ENCODE measurements around the gene MRPS18B. TPM values are rescaled to one million over a fixed set of nuclear protein-coding genes. Genes with fewer than 3 reads are reported as not detected.

Gene MRPS18B
- total RNA-seq (2022; extraction: Qiagen RNA extraction; ENCODE audit: low read depth) = 69.1 to 95.9 TPM (median 73.8 TPM) in 5 replicates

DNA sequence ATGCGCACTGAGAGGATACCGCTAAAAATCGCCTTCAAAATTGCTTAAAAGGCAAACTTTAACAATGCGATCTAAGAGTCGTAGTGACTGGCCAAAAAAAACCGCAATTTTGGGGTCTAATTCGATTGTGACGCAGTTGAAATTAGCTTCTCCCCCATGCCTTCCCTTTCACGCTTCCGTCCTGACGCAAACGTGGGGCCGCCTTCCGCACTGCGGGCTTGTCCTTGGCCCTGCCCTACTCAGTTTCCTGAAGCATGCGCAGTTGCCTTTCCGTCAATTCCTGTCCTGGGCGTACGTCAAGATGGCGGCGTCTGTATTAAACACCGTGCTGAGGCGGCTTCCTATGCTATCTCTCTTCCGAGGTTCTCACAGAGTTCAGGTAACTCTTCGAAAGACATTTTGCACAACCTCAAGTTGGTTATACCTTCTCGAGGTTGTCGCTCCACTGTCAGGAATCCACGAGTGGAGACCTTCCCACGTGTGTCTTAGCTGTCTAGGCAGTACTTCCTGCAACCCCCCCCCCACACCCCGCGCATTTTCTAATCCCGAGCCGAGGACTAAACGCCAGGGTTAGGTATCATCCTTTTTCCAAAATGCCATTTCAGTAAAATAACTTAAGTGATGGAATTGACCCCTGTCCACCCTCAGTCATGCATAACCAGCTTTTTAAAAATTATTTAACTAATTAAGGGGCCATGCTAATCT lies at the start of gene MRPS18B:
TSS of gene MRPS18B (plus strand) at position 276 of the 705 bp plus-strand sequence. CDS start at position 302, 26 bp downstream.

DNA sequence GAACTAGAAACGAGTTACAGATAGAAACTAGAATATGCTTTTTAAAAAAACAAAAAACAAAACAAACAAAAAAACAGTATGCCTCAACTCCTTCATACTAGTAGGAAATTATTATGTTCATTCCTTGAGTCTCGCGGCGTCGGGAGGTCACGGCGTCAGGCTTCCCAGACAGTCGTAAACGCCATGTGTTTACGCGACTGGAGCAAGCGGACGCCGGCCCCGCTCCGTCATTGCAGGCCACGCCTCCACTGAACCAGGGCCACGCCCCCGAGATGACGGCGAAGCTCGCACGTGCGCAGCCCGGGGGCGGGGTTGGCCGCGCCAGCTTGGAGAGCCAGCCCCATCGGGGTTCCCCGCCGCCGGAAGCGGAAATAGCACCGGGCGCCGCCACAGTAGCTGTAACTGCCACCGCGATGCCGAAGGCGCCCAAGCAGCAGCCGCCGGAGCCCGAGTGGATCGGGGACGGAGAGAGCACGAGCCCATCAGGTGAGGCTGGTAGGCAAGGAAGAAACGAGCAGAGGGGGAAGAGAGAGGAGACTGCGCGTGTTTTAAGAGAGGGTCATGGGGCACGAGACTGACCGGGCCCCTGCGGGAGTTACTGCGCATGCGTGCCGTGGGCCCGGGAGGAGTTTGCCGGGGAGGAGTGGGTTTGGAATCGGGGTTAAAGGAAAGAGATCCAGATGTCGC lies 46.4 kb upstream of the MRPS18B start, which contains the start of gene ABCF1:
TSS of gene ABCF1 (plus strand) at position 368 of the 687 bp plus-strand sequence. CDS start at position 414, 46 bp downstream.

DNA sequence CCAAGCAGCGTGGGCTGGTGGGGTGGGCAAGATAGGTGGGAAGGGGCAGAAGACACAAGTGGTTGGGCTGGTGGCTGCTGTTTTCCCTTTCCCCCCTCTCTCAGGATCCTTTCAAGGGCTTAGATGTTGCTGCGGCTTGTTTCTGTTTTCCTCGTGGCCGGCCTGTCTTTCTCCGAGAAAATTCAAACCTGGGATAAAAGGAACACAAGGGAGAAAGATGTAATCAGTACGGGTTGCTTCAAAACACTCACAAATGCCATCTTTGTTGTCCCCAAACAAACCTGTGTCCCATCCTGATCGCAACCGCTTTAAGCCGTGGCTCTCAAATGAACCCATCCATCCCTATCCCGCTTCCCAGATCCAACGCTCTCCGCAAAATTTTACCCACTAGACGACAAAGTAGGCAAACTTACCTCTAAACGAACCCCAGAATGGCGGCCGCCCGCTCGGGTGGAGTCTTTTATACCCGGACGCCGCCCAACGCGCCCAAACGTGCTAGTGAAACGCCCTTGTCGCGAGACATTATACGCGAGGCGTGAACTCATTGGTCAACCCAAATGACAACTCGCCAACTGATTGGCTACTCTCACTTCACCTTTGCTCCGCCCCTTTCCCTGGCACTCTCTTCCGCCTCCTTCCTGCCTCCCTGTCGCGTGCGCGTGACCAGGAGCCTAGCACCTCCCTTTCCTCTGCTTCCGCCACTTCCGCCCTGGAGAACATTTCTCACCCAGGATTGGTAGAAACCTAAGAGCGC lies 652 bp upstream of the MRPS18B start, which contains the start of gene PPP1R10:
TSS of gene PPP1R10 (minus strand) at position 433 of the 754 bp plus-strand sequence. CDS start 7,299 bp downstream, outside the sequence.

DNA sequence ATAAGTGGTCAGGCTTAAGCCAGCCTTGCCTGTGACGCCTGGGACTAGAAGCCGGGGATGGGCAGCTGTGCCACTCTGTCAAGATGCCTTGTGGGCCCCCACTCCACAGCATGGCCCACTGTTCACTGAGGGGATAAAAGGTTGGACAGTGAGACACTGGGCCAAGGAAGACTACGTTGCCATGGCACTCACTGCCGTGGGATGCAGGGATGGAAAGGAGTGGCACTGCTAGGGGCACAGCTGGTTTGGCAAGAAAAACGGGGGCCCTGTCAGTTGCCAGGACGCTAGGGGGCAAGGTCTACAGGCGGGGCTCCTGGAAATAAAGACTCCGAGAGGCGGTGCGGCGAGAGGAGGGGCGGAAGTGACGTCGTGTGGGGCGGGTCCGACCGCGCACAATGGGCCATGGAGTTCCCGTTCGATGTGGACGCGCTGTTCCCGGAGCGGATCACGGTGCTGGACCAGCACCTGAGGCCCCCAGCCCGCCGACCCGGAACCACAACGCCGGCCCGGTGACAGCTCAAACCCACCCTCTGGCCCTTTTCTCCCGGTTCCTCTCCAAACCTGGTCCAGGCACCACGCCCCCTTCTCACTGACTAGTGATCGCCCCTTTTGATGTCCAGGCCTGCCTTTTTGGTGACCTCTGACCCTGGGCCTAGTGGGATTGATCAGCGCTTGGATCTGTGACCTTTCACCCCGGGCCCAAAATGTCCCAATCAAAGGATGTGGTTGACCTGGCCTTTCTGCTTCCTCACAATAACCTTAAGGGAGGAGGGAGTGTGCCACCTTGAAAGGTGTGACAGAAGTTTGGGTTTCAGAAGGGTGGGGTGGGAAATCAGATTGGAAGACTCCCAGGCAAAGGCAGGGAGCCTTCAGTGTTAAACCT lies 9.1 kb downstream of the MRPS18B start, which contains the start of gene ATAT1:
TSS of gene ATAT1 (plus strand) at position 391 of the 883 bp plus-strand sequence.

DNA sequence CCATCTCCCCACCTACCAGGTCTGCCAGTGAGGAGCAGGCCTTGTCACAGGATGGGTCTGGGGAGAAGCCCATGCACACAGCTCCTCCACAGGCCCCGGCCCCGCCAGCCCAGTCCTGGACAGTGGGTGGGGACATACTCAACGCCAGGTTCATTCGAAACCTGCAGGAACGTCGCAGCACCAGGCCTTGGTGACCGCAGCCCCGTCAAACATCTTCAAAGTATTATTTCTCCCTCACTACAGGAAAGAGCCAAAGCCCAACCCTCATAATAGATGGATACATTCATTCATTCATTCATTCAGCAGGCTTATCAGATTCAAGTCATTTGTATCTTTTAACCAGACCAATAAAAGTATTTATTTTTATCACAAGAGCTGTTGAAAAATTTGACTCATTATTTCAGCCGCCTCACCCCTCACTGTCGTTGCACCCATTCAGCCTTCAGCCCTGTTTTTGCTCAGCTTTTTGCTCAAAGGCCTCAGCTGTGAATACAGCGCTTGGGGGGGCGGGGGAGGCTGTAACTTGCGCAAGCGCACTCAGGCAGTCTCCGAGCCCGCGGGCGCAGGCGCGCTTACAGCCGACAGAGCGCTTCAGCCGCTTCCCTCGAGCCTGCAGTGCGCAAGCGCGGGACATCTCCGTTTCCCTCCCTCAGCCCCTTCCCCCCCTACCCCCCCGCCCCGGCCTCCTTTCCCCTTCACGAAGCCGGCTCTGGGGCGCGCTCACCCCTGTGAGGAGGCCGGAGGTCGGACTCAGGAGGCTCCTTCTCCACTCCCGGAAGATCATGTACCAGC lies 29.0 kb downstream of the MRPS18B start, which contains the start of gene C6orf136:
TSS of gene C6orf136 (plus strand) at position 684 of the 792 bp plus-strand sequence. CDS start at position 783, 99 bp downstream.

DNA sequence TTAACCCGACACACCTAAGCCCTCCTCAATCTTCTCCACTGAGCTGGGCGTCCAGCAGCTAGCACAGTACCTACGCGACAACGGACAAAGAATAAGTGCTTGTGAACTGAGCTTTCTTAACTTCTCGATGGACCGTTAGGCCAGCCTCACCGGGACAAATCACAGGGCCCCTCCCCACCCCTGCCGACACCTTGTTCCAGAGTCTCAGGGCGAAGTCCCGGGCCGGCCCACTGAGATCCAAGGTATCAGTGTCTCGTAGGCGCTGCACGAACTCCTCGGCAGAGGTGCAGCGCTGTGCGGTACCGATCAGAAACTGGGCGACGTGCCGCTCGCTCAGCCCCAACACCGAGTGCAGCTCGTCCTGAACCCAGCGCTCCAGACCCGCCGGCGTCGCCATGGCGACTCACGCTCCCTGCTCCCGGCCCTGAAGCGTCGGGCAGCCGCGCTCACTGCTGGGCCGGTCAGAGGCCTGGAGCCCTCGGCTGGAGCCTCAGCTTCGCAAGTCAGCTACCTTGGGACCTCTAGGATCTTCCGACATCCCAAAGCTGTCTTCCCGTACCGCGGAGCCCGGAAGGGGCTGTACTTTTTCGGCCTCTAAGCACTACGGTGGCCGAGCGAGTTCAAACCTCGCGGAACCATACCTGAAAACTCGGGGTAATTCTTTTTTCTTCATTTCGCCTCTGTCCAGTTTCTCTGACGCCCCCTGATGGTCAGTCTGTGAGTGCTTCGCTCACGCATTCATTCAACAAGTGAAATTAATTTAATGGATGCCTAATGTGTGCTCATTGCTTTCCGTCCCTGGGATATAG lies 55.0 kb downstream of the MRPS18B start, which contains the start of gene DHX16:
TSS of gene DHX16 (minus strand) at position 562 of the 809 bp plus-strand sequence. CDS start at position 397, 165 bp downstream.

Other genes with a start within 250 kb of the MRPS18B start
- 60.5 to 68.3 TPM (median 64.0 TPM) in 5 replicates for gene HLA-E, start 128.3 kb upstream of the MRPS18B start, total RNA-seq (2022; extraction: Qiagen RNA extraction; ENCODE audit: low read depth)
- 29.4 to 36.9 TPM (median 34.2 TPM) in 5 replicates for gene GNL1, start 61.4 kb upstream of the MRPS18B start, total RNA-seq (2022; extraction: Qiagen RNA extraction; ENCODE audit: low read depth)
- gene PRR3, start 60.5 kb upstream of the MRPS18B start, total RNA-seq (2022; extraction: Qiagen RNA extraction; ENCODE audit: low read depth) = 15.0 to 17.8 TPM (median 15.5 TPM) in 5 replicates
- gene ABCF1, start 46.4 kb upstream of the MRPS18B start, total RNA-seq (2022; extraction: Qiagen RNA extraction; ENCODE audit: low read depth) = 54.6 to 59.1 TPM (median 55.0 TPM) in 5 replicates
- 26.5 to 49.4 TPM (median 34.1 TPM) in 5 replicates for gene PPP1R10, start 597 bp upstream of the MRPS18B start, total RNA-seq (2022; extraction: Qiagen RNA extraction; ENCODE audit: low read depth)
- gene ATAT1, start 9.0 kb downstream of the MRPS18B start, total RNA-seq (2022; extraction: Qiagen RNA extraction; ENCODE audit: low read depth) = 5.1 to 6.7 TPM (median 6.0 TPM) in 5 replicates
- gene C6orf136, start 29.3 kb downstream of the MRPS18B start, total RNA-seq (2022; extraction: Qiagen RNA extraction; ENCODE audit: low read depth) = 9.6 to 14.3 TPM (median 13.5 TPM) in 5 replicates
- gene DHX16, start 55.2 kb downstream of the MRPS18B start, total RNA-seq (2022; extraction: Qiagen RNA extraction; ENCODE audit: low read depth) = 24.8 to 29.7 TPM (median 29.0 TPM) in 5 replicates
- gene PPP1R18, start 68.8 kb downstream of the MRPS18B start, total RNA-seq (2022; extraction: Qiagen RNA extraction; ENCODE audit: low read depth) = 45.9 to 52.5 TPM (median 47.2 TPM) in 5 replicates
- gene NRM, start 73.1 kb downstream of the MRPS18B start, total RNA-seq (2022; extraction: Qiagen RNA extraction; ENCODE audit: low read depth) = 24.4 to 30.4 TPM (median 27.2 TPM) in 5 replicates
- 14.9 to 23.1 TPM (median 18.3 TPM) in 5 replicates for gene MDC1, start 99.4 kb downstream of the MRPS18B start, total RNA-seq (2022; extraction: Qiagen RNA extraction; ENCODE audit: low read depth)
- 879 to 1,021 TPM (median 905 TPM) in 5 replicates for gene TUBB, start 102.5 kb downstream of the MRPS18B start, total RNA-seq (2022; extraction: Qiagen RNA extraction; ENCODE audit: low read depth)
- gene FLOT1, start 124.8 kb downstream of the MRPS18B start, total RNA-seq (2022; extraction: Qiagen RNA extraction; ENCODE audit: low read depth) = 81.4 to 94.3 TPM (median 88.8 TPM) in 5 replicates
- gene IER3, start 126.7 kb downstream of the MRPS18B start, total RNA-seq (2022; extraction: Qiagen RNA extraction; ENCODE audit: low read depth) = 129 to 154 TPM (median 152 TPM) in 5 replicates